ENCODE results near the gene PGGT1B.

Gene PGGT1B

DNA sequence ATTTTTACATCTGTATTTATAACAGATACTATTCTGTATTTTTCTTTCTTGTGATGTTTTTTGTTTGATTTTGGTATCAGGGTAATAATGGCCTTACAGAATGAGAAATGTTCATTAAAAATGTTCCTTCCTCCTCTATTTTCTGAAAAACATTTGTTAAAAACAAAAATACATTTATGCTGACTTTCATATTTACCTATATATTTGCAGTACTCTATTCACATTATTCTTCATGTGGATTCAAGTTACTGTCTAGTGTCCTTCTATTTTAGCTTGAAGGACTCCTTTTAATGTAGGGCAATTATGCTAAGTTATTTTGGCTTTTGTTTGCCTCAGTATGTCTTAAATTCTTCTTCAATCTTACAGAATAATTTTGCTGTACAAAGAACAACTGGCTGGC, 28.7 kb upstream of the PGGT1B start:
- Histone ChIP-seq H3K27ac (no peak overlapping the region), H3K27me3 (no peaks in the 10 kb centered on the region), H4K20me1 (peaks cover 5% of the 10 kb centered on the region; the same call in 1 of the 2 replicates), H3K4me3 (no peak overlapping the region), H3K9me3 (peaks cover 16% of the 10 kb centered on the region), H3K36me3 (0 out of 2 replicates have a peak, but pooled peaks cover 8% of the 10 kb centered on the region), H3K4me1 (peaks cover 12% of the 10 kb centered on the region), H3K9ac (no peak overlapping the region), H3K4me2 (no peak overlapping the region)
- no peak for TF ChIP-seq Cebpa-rat (IDR thresholded peaks at IDR 0.05)

DNA sequence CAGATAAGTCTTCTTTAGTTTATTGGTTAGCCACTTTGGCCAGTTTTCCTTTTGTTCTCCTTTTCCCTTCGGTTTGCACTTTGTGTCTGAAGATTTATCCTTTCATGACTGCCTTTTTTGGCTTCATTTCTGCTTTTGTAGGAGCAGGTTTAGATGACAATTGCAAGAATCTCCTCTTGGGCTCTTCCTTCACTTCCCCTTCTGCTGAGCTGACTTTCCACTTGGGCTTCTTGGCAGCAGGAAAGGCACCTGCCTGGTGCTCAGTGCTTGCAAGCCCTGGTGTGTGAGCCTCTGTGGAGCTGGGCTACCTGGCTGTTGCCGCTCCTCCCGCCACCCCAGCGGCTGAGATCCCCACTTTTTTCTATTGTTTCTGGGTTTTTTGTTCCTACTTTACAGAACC, 26.4 kb upstream of the PGGT1B start:
- Histone ChIP-seq H3K9me3 (peaks cover 16% of the 10 kb centered on the region), H3K4me3 (no peak overlapping the region), H4K20me1 (peaks cover 13% of the 10 kb centered on the region; the same call in 1 of the 2 replicates), H3K36me3 (0 out of 2 replicates have a peak, but pooled peaks cover 8% of the 10 kb centered on the region), H3K4me2 (no peak overlapping the region), H3K27me3 (no peaks in the 10 kb centered on the region), H3K27ac (no peak overlapping the region), H3K4me1 (no peaks in the 10 kb centered on the region), H3K9ac (no peak overlapping the region)
- no peak for TF ChIP-seq Cebpa-rat (IDR thresholded peaks at IDR 0.05)

DNA sequence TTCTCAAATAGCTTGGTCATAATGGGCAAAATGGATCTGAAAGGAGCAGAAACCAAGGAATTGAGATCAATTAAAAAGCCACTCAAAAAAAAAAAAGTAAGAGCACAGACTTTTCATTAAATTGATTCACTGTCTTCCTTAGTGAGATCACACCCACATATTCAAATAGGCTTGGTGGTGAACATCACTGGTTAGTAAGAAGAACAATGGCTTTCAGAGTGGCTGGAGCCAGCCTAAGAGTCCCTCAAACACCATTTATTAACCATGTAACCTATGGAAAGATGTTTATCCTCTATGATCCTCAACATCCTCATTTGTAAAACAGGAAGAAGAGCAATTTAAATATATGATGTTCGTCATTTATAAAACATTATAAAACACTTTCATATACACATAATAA, 21.3 kb upstream of the PGGT1B start:
- Histone ChIP-seq H4K20me1 (peaks cover 13% of the 10 kb centered on the region; the same call in 1 of the 2 replicates), H3K9me3 (no peaks in the 10 kb centered on the region), H3K9ac (no peak overlapping the region), H3K4me1 (no peaks in the 10 kb centered on the region), H3K36me3 (no peaks in the 10 kb centered on the region), H3K27ac (no peak overlapping the region), H3K27me3 (no peaks in the 10 kb centered on the region), H3K4me2 (no peak overlapping the region), H3K4me3 (no peak overlapping the region)
- TF ChIP-seq Cebpa-rat (IDR thresholded peaks at IDR 0.05) = no peak

DNA sequence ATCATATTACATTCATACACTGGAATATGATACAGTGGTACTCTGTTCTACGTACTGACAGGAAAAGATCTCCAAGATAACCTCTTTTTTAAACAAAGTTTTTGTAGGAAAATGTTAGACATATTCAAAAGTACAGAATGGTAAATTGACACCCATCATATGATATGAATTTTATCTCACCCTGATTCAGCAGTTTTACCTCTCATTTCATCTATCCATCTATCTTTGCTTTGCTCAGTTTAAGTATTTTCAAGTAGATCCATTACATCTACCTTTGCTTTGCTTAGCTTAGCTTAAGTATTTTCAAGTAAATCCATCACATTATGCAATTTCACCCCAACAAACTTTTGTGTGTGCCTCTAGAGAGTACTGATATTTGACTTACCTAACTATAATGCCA, 19.5 kb upstream of the PGGT1B start:
- no peaks in the 10 kb centered on the region for H3K36me3 ChIP-seq
- H3K27me3 ChIP-seq = no peaks in the 10 kb centered on the region
- H3K27ac ChIP-seq = no peak overlapping the region
- H3K4me1 ChIP-seq = no peaks in the 10 kb centered on the region
- H4K20me1 ChIP-seq = peaks cover 13% of the 10 kb centered on the region; the same call in 1 of the 2 replicates
- no peaks in the 10 kb centered on the region for H3K9me3 ChIP-seq
- no peak overlapping the region for H3K9ac ChIP-seq
- TF ChIP-seq Cebpa-rat (IDR thresholded peaks at IDR 0.05) = no peak
- H3K4me3 ChIP-seq = no peak overlapping the region
- H3K4me2 ChIP-seq = no peak overlapping the region

DNA sequence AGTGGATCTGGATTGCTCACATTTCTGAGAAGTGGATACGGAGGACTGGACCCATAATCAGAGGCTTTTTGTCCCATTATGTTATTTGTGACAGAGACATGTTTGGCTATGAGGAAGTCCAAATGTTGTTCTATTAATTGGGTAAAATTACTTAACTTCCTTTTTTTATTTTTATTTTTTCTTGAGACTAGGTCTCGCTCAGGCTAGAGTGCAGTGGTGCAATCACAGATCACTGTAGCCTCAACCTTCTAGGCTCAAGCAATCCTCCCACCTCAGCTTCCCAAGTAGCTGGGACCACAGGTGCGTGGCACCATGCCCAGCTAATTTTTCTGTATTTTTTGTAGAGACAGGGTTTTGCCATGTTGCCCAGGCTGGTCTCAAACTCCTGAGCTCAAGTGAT, 11.9 kb upstream of the PGGT1B start:
- Histone ChIP-seq H4K20me1 (no peaks in the 10 kb centered on the region), H3K4me2 (no peak overlapping the region), H3K36me3 (peaks cover 16% of the 10 kb centered on the region; the same call in 1 of the 2 replicates), H3K4me1 (peaks cover 18% of the 10 kb centered on the region; the same call in 1 of the 2 replicates), H3K27me3 (no peaks in the 10 kb centered on the region), H3K9me3 (no peaks in the 10 kb centered on the region), H3K27ac (no peak overlapping the region), H3K9ac (no peak overlapping the region), H3K4me3 (no peak overlapping the region)
- no peak for TF ChIP-seq Cebpa-rat (IDR thresholded peaks at IDR 0.05)

- H3K4me1 ChIP-seq = peaks cover 18% of the 10 kb centered on the region; the same call in 1 of the 2 replicates
- H3K9ac ChIP-seq = no peak overlapping the region
- TF ChIP-seq Cebpa-rat (IDR thresholded peaks at IDR 0.05) = no peak
- H3K4me3 ChIP-seq = no peak overlapping the region
- H3K27me3 ChIP-seq = no peaks in the 10 kb centered on the region
- H3K4me2 ChIP-seq = no peak overlapping the region
- H4K20me1 ChIP-seq = no peaks in the 10 kb centered on the region
- H3K36me3 ChIP-seq = peaks cover 20% of the 10 kb centered on the region; the same call in 1 of the 2 replicates
- no peaks in the 10 kb centered on the region for H3K9me3 ChIP-seq
- H3K27ac ChIP-seq = no peak overlapping the region
Measured at GRCh38 chr5:115272297-115272958, 9.8 kb upstream of the PGGT1B start.

DNA sequence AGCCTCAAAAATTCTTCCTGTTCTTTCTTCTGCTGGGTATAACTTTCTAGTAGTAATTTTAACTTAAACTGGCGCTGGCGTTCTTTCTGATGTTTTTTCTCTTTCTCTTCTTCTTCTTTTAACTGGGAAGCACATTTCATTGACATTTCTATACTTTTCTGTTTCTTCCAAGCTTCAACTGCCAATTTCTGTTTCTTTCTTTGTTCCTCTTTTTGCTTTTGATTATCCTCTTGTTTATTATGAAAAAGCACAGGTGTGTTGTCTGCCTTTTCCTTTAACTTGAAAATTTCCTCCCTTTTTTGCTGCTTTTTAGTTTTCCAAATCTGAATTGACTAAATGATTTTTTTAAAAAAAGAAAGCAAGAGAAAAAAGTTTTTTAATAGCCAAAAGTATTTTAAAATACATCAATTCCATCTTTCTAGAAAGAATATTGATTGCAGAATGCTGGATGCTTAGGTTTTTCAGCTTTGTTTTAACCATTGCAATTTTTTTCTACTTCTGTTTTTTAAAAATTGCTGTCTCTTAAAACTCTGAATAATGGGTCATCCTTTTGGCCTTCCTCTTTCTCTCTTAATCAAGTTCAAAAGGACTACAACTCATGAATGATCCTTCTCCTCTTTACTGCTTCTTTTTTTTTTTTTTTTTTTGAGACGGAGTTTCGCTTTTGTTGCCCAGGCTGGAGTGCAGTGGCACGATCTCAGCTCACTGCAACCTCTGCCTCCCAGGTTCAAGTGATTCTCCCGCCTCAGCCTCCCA, 8.8 kb upstream of the PGGT1B start:
- Histone ChIP-seq H3K27ac (no peak overlapping the region), H3K36me3 (peaks cover 25% of the 10 kb centered on the region), H3K4me3 (no peak overlapping the region), H3K4me1 (peaks cover 18% of the 10 kb centered on the region; the same call in 1 of the 2 replicates), H3K27me3 (no peaks in the 10 kb centered on the region), H3K9me3 (no peaks in the 10 kb centered on the region), H3K9ac (no peak overlapping the region), H3K4me2 (peak overlapping the region; percentile 18; the same call in 1 of the 2 replicates), H4K20me1 (no peaks in the 10 kb centered on the region)
- TF ChIP-seq Cebpa-rat (IDR thresholded peaks at IDR 0.05) = no peak

DNA sequence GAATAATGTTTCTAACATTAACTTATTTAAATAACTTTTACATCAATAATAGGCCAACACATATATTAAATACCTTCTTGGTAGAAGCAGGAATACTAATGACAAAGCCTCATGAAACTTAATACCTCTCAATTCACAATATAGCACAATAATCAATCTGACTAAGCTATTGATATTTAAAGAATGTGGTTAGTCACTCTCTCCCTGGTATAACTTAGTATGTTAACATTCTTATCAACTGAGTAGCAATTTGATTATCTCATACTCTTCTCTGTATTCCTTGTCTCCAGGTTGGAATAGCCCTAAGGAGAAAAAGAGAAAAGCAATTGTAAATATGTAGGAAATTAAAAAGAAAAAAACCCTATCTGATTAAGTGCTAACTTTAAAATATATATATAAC, 4.9 kb upstream of the PGGT1B start:
- Histone ChIP-seq H3K9me3 (no peaks in the 10 kb centered on the region), H3K27ac (no peak overlapping the region)
- no peak for TF ChIP-seq Cebpa-rat (IDR thresholded peaks at IDR 0.05)

DNA sequence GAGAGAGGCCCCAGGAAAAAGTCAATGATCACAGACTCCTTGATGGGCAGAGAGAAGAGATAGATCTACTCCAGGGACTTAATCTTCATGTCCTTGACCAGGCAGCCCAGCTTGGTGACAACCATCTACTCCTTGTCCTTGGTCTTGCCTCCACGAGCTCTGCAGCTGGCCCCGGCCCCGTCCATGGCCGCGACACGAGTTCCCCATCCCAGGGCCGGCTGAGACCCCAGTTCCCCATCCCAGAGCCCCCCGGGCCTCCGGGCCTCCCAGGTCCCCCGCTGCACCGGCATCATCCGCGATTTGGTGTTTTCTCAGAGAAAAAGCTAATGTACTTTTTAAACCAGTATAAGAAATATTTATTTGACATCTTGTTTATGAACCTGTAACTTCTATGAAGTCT, 2.5 kb upstream of the PGGT1B start:
- H3K4me1 ChIP-seq = peaks cover 22% of the 10 kb centered on the region
- TF ChIP-seq Cebpa-rat (IDR thresholded peaks at IDR 0.05) = no peak
- no peaks in the 10 kb centered on the region for H3K27me3 ChIP-seq
- H3K9ac ChIP-seq = no peak overlapping the region
- H3K4me3 ChIP-seq = no peak overlapping the region
- H3K36me3 ChIP-seq = peaks cover 17% of the 10 kb centered on the region
- 0 out of 2 replicates have a peak, but pooled peaks cover 4% of the 10 kb centered on the region for H4K20me1 ChIP-seq
- no peak overlapping the region for H3K27ac ChIP-seq
- no peak overlapping the region for H3K4me2 ChIP-seq
- no peaks in the 10 kb centered on the region for H3K9me3 ChIP-seq

More for the DNA sequence above, 4.9 kb upstream of the PGGT1B start:
- Histone ChIP-seq H4K20me1 (no peaks in the 10 kb centered on the region), H3K4me1 (peaks cover 18% of the 10 kb centered on the region; the same call in 1 of the 2 replicates), H3K4me2 (no peak overlapping the region), H3K4me3 (no peak overlapping the region), H3K9ac (no peak overlapping the region), H3K27me3 (no peaks in the 10 kb centered on the region), H3K36me3 (peaks cover 17% of the 10 kb centered on the region)

GRCh38 chr5:115264786-115265185, 2.1 kb upstream of the PGGT1B start:
- Histone ChIP-seq H3K9me3 (no peaks in the 10 kb centered on the region), H3K36me3 (peaks cover 17% of the 10 kb centered on the region), H3K9ac (no peak overlapping the region), H3K4me3 (no peak overlapping the region), H3K27me3 (no peaks in the 10 kb centered on the region), H4K20me1 (peaks cover 6% of the 10 kb centered on the region; the same call in 1 of the 2 replicates), H3K27ac (no peak overlapping the region), H3K4me2 (no peak overlapping the region), H3K4me1 (peaks cover 23% of the 10 kb centered on the region)
- no peak for TF ChIP-seq Cebpa-rat (IDR thresholded peaks at IDR 0.05)
